ENCODE data around the gene POLA2. TPM values are rescaled to one million over a fixed set of nuclear protein-coding genes. Genes with fewer than 3 reads are reported as not detected.

The POLA2 gene
- total and polyA plus RNA-seq, 2 donors (not counting 1 experiment from before 2014, with no cell fraction given) = 2.8 to 9.8 TPM

DNA sequence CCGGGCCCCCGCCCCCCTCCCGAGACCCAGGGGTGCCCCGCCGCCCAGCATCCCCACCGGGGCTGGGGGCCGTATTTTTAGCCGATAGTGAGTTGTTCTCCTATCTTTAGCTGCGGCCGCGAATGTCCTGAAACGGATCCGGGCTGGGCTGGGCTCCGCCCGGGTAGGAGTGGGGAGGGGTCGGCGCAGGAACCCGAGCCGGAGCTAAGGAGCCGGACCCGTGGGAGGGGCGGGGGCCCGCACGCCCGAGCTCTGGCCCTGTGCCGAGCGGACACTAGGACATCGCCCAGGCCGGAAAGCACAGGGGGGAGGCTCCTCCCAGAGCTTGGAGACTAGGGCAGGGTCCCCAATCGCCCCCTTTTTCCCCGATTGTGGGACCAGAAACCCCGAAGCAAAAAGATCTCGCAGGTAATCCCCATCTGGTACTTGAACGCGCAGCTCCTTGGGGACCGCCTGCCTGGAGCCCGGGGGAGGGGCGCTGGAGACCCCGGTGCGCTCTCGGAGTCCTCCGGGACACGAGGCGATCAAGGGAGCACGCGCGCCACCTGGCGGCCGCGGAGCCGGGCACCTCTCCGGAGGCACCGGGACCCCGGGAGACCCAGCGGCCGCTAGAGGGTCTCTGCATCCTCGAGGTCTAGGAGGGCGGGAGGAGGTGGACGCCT, 53.6 kb downstream of the POLA2 start:
- Histone ChIP-seq H3K4me2 (ENCODE audit: extremely low read depth, insufficient read depth, low read length) (peak overlapping the region; percentile 65), H3K4me3 (replicated peaks in 1 of 4; ENCODE audit: control extremely low read depth in 1 of 4, insufficient read depth in 1 of 4, low read depth in 3 of 4, low read length in 4 of 4) (peak overlapping the region; percentile 48 to 97 (median 76)), H3K27me3 (ENCODE audit: control insufficient read depth, insufficient read depth, low read length) (no peaks in the 10 kb centered on the region), H3K36me3 (ENCODE audit: control insufficient read depth, insufficient read depth, low read length) (peaks cover 6% of the 10 kb centered on the region), H3K9me3 (ENCODE audit: control insufficient read depth, insufficient read depth, low read depth, low read length) (no peaks in the 10 kb centered on the region), H3K27ac (ENCODE audit: insufficient read depth, low read length) (peak overlapping the region; percentile 99), H2AFZ (ENCODE audit: low read length) (no peak overlapping the region), H4K20me1 (ENCODE audit: control insufficient read depth, extremely low read depth, insufficient read depth, low read length) (peaks cover 1% of the 10 kb centered on the region), H3K9ac (ENCODE audit: insufficient read depth, low read length) (peak overlapping the region; percentile 99), H3K4me1 (ENCODE audit: control insufficient read depth, extremely low read depth, insufficient read depth, low read length) (peaks cover 24% of the 10 kb centered on the region), H3K79me2 (ENCODE audit: control insufficient read depth, insufficient read depth, low read length) (peaks cover 62% of the 10 kb centered on the region)
- TF ChIP-seq, protein P1, sequence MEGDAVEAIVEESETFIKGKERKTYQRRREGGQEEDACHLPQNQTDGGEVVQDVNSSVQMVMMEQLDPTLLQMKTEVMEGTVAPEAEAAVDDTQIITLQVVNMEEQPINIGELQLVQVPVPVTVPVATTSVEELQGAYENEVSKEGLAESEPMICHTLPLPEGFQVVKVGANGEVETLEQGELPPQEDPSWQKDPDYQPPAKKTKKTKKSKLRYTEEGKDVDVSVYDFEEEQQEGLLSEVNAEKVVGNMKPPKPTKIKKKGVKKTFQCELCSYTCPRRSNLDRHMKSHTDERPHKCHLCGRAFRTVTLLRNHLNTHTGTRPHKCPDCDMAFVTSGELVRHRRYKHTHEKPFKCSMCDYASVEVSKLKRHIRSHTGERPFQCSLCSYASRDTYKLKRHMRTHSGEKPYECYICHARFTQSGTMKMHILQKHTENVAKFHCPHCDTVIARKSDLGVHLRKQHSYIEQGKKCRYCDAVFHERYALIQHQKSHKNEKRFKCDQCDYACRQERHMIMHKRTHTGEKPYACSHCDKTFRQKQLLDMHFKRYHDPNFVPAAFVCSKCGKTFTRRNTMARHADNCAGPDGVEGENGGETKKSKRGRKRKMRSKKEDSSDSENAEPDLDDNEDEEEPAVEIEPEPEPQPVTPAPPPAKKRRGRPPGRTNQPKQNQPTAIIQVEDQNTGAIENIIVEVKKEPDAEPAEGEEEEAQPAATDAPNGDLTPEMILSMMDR (conservative IDR thresholded peaks at IDR 0.05 in 1 of 2, IDR thresholded peaks at IDR 0.05 in 1 of 2; ENCODE audit: low read depth in 1 of 2, low read length in 2 of 2) = peak; percentile 76 to 93
- no peak for TF ChIP-seq EZH2 (IDR thresholded peaks at IDR 0.05; ENCODE audit: low read length, missing control alignments)
- peak; percentile 56 to 78 for DNase-seq (ENCODE audit: low read depth in 2 of 2)

DNA sequence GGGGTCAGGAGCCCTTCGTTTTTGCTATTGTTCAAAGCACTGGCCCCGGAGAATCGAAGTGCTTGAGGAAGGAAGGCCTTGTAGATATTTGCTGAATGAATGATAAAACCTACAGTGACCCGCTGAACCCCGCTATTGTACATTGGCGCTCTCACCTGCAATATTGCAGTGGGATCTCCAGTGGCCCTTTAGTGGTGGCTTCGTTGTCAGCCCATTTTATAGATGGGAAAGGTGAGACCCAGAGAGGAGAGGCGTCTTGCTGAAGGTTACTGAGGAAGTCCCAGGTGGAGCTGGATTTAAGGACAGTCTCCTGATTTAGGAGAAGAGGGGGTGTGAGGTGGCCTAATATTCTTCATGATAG, 54.1 kb downstream of the POLA2 start:
- TF ChIP-seq, protein P1 (conservative IDR thresholded peaks at IDR 0.05 in 1 of 2, IDR thresholded peaks at IDR 0.05 in 1 of 2; ENCODE audit: low read depth in 1 of 2, low read length in 2 of 2) = no peak
- no peak for TF ChIP-seq EZH2 (IDR thresholded peaks at IDR 0.05; ENCODE audit: low read length, missing control alignments)
- no peak overlapping the region for H2AFZ ChIP-seq (ENCODE audit: low read length)
- peaks cover 67% of the 10 kb centered on the region for H3K79me2 ChIP-seq (ENCODE audit: control insufficient read depth, insufficient read depth, low read length)
- peak overlapping the region; percentile 65 for H3K4me2 ChIP-seq (ENCODE audit: extremely low read depth, insufficient read depth, low read length)
- DNase-seq (ENCODE audit: low read depth in 2 of 2) = no peak
- H3K9me3 ChIP-seq (ENCODE audit: control insufficient read depth, insufficient read depth, low read depth, low read length) = no peaks in the 10 kb centered on the region
- H3K27me3 ChIP-seq (ENCODE audit: control insufficient read depth, insufficient read depth, low read length) = no peaks in the 10 kb centered on the region
- H3K27ac ChIP-seq (ENCODE audit: insufficient read depth, low read length) = peak overlapping the region; percentile 99
- H4K20me1 ChIP-seq (ENCODE audit: control insufficient read depth, extremely low read depth, insufficient read depth, low read length) = peaks cover 1% of the 10 kb centered on the region
- H3K36me3 ChIP-seq (ENCODE audit: control insufficient read depth, insufficient read depth, low read length) = peaks cover 11% of the 10 kb centered on the region
- peaks cover 24% of the 10 kb centered on the region for H3K4me1 ChIP-seq (ENCODE audit: control insufficient read depth, extremely low read depth, insufficient read depth, low read length)
- H3K4me3 ChIP-seq (replicated peaks in 1 of 4; ENCODE audit: control extremely low read depth in 1 of 4, insufficient read depth in 1 of 4, low read depth in 3 of 4, low read length in 4 of 4) = peak overlapping the region; percentile 48 to 97 (median 76)
- peak overlapping the region; percentile 99 for H3K9ac ChIP-seq (ENCODE audit: insufficient read depth, low read length)

DNA sequence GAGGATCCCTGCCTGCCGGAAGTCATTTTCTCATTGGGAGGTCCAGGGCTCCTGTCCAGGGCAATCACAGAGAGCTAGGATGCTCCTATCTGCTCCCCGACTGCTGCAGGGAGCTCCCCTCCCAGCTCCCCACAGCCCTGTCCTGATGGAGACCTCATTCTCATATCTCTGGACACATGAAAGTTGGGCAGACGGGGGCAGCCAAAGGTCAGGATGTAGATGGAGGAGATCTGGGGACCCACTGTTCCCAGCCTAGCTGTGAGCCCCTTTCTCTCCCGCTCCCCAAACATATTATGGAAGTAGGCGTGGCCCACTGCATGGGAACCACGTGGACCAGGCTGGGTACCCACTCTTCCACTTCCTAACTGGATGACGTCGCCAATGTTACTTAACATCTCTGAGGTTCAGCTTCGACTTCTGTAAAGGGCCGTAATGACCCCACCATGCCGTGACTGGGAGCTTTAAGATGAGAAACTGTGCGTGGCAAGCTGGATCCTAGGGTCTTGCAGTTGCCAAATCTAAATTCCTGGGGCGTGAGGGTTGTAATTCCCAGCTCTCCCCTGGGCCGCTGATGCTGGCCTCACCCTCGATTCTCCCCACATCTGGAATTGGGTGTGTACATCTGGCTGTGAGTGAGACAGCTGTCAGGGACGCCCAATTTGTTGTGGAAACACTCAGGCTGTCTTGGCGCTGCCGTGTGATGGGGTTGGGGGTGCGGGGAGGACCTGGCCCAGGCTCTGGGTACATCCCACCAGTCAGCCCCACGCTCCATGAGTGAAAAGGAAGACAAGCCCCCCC, 54.7 kb downstream of the POLA2 start:
- Histone ChIP-seq H3K27me3 (ENCODE audit: control insufficient read depth, insufficient read depth, low read length) (no peaks in the 10 kb centered on the region), H2AFZ (ENCODE audit: low read length) (no peak overlapping the region), H3K79me2 (ENCODE audit: control insufficient read depth, insufficient read depth, low read length) (peaks cover 72% of the 10 kb centered on the region), H3K4me1 (ENCODE audit: control insufficient read depth, extremely low read depth, insufficient read depth, low read length) (peaks cover 23% of the 10 kb centered on the region), H3K4me2 (ENCODE audit: extremely low read depth, insufficient read depth, low read length) (peak overlapping the region; percentile 85), H4K20me1 (ENCODE audit: control insufficient read depth, extremely low read depth, insufficient read depth, low read length) (peaks cover 1% of the 10 kb centered on the region), H3K9me3 (ENCODE audit: control insufficient read depth, insufficient read depth, low read depth, low read length) (no peaks in the 10 kb centered on the region), H3K4me3 (replicated peaks in 1 of 4; ENCODE audit: control extremely low read depth in 1 of 4, insufficient read depth in 1 of 4, low read depth in 3 of 4, low read length in 4 of 4) (peak overlapping the region; percentile 54 to 97 (median 76)), H3K9ac (ENCODE audit: insufficient read depth, low read length) (peak overlapping the region; percentile 99), H3K36me3 (ENCODE audit: control insufficient read depth, insufficient read depth, low read length) (peaks cover 16% of the 10 kb centered on the region), H3K27ac (ENCODE audit: insufficient read depth, low read length) (peak overlapping the region; percentile 99)
- no peak for TF ChIP-seq EZH2 (IDR thresholded peaks at IDR 0.05; ENCODE audit: low read length, missing control alignments)
- TF ChIP-seq, protein P1 (conservative IDR thresholded peaks at IDR 0.05 in 1 of 2, IDR thresholded peaks at IDR 0.05 in 1 of 2; ENCODE audit: low read depth in 1 of 2, low read length in 2 of 2) = no peak
- peak; percentile 83 to 99 for DNase-seq (ENCODE audit: low read depth in 2 of 2)
